Stimulated activated naive CD4-positive, alpha-beta T cell treated with Interleukin-2 at 50 U/mL for 16 hours (primary cell): ENCODE data around the gene CUX1.

Experiments used
- DNase-seq: peaks from one replicate; lab custom pipeline; 2025; lab: John Stamatoyannopoulos, UW

The CUX1 gene

DNA sequence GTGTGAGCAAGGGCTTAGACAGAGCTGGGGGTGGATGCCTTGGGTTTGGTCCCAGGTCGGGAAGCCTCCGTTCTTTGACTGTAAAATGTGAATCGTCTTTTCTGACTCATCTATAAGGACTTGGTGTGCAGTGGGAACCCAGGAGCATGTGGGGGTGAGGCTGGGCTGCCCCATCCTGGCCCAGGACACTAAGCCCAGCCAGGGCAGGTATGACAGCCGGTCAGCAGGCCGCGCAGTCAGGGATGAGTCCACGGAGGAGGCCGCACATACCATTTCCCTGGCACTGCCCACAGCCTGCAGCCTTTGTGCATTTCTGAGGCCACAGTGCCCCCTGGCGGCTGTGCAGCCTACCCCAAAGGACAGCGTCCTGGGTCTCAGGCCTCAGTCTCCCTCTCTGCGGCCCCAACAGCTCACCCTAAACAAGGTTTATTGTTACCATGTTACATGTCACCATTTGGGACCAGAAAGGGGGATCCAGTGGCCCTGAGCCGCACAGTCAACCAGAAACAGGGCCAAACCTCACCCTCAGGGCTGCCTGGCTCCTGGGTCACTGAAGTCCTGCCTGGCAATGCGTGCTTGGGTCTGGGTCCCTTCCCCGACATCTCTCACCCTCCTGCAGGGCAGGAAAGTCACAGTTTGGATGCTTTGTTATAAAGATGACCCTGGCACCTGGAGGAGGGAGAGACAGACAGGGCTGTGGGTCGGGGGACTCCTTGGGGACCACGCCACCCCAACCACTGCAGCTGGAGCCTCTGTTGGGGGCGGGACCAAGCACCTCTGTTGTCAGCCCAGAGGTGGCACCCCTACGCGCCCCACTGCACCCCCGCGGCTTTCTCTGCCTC, 454.9 kb downstream of the CUX1 start:
- DNase-seq = peak; percentile 64

DNA sequence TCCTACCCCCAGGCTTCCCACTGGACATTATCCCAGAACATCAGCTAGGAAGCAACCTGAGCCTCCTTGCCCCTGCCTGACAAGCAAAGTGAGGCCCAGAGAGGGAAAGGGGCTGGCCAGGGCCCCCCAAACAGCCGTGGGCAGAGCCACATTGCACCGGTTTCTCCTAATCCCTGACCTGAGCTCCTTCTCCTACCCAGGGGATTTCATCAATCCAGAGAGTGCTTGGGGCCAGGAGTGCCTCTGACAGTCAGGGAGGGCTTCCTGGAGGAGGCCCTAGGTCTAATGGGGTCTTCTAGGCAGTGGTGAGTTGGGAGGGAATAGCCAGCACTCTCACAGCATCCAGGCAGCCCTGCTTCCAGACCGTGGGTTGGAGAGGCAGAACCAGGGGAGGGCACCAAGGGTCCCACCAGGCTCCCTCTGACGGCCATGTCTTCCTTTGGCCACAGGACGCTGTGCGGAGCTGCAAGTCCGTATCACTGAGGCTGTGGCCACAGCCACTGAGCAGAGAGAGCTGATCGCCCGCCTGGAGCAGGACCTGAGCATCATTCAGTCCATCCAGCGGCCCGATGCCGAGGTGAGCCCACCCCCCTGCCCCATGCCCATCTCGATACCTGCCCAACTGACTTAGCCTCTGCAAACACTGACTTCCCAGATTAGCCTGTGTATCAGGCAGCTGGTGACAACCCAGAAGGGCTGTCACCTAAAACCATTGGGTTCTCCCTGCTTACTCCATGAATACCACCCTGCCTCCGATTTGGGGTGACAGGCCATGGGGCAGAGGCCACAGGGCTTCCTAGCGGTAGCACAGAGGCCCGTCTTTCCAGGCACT, 455.7 kb downstream of the CUX1 start:
- DNase-seq = no peak

DNA sequence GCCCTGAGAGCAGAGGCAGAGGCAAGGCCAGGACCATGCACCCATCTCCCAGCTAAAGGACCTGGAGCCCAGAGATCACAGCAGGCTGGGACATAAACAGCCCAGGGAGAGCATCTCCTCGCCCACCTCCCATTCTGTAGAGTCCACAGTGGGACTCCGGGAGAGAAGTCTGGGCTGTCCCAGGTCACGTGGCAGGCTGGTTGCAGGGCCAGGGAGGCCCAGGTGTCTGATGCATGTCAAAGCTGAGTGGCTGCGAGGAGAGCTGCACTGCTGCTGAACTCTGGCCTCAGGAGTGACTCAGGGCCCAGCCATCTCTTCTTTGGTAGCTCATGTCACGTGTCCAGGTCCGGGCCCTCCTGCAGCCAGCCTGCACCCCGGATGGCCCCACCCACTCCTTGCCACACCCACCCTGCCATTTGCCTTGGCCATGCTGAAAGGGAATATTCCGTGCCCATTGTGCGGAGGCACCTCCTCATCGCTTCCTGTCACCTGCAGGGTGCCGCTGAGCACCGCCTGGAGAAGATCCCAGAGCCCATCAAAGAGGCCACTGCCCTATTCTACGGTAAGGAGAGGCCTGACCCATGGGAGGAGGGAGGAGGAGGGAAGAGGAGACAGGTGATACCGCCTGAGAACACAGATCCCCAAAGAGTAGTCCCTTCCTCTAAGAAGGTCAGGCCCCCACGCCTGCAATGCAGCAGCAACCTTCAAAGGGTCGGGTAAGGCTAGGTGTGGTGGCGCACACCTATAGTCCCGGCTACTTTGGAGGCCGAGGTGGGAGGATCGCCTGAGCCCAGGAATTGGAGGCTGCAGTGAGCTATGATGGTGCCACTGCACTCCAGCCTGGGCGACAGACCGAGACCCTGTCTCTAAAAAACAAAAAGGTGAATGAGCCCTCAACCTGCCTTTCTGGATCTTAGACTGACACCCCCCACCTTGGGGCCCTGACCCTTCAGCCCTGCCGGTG, 456.6 kb downstream of the CUX1 start:
- no peak for DNase-seq

DNA sequence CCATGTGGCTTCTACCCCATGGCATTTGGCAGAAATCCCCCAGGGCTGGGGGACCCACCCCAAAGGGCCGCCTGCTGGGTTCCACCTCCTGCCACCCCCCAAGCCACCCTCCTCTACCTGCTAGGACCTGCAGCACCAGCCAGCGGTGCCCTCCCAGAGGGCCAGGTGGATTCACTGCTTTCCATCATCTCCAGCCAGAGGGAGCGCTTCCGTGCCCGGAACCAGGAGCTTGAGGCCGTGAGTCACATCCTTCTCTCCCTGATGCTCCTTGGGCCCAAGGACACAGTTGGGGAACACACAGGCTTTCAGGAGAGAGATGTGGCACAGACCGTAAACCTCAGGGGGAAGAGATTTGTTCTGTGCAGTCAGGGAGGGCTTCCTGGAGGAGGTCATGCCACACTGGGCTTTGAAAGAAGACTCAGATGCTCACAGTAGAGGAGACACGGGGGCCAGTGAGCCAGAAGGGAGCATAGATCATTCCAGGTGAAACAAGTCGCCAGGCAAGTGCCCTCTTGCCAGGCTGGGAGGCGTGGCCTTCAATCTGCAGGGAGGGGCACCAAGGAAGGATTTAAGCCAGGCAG, 457.8 kb downstream of the CUX1 start:
- no peak for DNase-seq

DNA sequence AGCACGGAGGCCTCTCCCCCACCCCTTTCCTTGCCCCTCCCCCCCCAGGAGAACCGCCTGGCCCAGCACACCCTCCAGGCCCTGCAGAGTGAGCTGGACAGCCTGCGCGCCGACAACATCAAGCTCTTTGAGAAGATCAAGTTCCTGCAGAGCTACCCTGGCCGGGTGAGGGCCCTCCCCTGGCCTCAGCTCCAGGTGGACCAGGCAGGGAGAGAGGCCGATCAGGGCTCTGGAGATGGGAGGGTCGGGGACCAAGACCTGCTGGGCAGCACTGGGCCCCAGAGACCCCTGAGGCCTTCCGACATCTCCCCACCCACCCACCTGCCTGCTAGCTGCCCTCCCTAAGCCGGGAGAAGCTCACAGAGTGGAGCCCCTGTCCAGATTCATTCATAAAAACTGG, 460.5 kb downstream of the CUX1 start:
- no peak for DNase-seq

DNA sequence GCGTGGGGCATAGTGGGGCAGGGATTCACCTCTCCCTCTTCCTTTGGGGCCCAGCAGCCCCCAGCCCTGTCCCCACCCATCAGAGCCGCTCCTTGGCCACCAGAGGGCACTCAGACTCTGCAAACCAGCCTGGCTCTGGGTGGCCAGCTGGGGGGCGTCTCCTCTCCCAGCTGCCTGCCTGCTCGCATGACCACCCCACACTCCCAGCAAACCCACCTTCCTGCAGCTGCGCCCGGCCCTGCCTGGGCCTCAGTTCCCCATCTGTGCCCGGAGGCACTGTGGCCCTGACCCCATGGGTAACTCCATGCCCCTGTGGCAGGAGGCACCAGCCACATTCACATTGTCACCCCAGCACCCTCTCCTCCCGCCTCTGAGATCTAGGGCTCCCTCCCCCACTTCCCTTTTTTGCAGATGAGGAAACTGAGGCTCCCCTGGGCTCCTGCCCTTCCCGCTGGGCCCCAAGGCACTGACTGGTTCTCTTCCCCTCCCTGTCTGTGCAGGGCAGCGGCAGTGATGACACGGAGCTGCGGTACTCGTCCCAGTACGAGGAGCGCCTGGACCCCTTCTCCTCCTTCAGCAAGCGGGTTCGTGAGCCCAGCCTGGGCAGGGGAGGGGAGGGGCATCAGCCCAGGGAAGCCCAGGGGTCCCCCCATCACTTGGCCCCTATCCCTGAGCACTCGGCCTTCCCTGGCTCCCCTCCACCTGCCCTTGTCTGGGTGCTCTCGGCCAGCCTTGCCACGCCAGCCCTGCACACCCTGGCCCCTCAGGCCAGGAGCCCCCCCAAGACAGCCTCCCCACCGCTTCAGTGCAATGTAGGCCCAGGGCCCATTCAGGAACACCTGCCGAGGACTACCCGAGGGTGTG, 462.3 kb downstream of the CUX1 start:
- DNase-seq = peak; percentile 39

DNA sequence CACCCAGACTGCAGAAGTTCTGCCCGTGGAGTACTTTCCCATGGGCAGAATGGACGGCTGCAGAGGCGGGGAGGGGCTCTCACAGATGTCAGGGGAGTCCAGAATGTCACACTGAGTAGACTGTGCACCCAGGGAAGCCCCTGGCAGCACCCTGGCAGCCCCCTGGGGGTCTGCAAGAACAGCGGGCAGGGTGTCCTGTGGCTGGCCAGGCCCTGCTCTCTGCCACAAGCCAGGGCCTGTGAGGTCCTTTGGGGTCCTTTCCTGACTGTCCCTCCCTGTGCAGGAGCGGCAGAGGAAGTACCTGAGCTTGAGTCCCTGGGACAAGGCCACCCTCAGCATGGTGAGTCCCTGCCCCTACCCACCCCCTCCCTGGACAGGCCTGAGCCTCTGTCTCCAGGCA, 463.1 kb downstream of the CUX1 start:
- no peak for DNase-seq

DNA sequence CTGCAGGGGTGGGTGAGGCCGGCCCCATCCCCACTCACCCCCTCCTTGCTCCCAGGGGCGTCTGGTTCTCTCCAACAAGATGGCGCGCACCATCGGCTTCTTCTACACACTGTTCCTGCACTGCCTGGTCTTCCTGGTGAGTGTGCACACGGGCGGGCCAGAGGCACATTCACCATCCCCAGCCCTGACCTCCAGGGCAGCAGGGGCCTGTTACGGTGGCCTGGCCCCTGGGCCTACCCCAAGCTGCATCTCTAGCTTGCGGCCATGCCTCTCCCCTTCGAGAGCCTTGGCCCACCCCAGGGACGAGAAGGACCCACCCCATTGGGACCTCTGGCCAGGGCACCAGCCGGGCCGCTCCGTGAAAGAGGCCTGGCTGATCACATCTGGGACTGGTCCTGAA, 464.4 kb downstream of the CUX1 start:
- DNase-seq = no peak

DNA sequence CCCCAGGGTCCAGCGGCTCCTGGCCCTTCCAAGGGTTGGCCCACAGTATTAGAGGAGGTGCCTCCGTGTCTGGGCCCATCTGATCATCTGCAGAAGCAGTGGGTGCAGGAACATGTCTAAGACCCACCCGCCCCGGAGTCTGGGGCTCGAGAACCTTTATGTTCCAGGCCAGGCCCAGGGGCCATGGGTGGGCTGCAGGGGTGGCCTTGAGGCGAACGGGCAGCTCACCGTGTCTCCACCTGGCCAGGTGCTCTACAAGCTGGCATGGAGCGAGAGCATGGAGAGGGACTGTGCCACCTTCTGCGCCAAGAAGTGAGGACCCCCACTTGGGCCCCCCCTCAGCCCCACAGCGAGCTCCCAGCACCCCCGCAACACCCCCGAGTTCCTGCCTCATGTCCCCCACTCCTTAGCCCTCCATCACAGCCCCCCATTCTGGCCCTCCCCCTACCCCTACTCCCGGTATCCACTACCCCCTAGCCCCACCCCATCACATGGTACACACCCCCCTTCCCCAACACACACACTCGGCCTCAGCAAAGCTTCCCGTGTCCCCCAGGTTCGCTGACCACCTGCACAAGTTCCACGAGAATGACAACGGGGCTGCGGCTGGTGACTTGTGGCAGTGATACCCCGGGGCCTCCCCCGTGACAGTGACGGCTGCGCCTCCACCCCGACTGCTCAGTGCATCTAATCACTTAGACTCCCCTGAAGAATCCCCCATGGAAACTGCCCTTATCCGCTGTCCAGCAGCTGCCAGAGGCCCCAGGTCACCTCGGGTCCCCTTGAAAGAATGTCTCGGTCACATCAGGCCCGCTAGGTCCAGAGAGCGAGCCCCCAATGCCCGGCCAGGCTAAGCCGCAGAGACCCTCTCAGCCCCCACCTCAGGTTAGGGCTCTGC, 465.3 kb downstream of the CUX1 start:
- DNase-seq = no peak

DNA sequence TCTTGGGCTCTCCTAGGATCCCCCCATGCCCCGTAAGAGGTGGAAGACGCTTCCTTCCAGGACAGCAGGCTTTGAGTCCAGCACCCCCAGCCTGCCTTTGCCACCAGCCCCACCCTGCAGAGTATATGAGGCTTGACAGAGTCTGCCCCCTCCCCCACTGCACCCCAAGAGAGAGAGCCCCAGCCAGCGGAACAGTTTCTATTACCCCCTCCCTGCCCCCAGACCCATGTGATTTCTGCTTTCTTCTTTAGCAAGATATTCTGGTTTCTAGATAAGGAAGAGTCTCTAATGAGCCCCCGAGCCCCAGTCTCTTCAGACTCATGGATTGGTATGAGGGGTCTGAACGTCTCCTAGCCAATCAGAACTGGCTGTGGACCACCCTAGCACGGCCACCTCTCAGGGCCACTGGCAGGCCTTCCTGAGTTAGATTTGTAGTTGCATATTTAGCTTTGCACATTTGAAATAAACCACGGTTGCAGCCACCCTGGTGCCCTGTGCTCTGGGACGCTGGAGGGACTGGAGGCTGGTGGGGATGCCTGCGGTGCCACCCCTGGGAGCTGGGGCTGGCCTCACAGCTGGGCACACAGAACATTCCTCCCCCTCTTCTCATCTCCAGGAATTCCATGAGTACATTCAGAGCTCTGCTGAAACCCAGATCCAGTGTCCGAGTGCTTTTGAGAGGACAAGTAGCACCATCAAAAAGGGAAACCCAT, 466.2 kb downstream of the CUX1 start:
- no peak for DNase-seq

DNA sequence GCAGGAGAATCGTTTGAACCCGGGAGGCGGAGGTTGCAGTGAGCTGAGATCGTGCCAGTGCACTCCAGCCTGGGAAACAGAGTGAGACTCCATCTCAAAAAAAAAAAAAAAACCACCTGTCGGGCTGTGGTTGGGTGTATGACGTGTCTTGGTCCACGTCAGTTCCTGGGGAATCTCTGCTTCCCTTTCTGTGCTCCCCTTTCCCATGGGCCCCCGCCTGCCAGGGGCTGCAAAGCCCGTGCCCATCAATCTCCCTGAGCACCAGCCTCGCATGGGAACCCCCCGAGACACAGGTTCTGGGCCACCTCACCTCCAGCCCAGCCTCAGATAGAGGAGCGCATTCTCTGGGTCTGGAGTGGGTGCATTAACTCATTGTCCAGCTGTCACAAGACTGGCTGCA, 467.0 kb downstream of the CUX1 start:
- no peak for DNase-seq

DNA sequence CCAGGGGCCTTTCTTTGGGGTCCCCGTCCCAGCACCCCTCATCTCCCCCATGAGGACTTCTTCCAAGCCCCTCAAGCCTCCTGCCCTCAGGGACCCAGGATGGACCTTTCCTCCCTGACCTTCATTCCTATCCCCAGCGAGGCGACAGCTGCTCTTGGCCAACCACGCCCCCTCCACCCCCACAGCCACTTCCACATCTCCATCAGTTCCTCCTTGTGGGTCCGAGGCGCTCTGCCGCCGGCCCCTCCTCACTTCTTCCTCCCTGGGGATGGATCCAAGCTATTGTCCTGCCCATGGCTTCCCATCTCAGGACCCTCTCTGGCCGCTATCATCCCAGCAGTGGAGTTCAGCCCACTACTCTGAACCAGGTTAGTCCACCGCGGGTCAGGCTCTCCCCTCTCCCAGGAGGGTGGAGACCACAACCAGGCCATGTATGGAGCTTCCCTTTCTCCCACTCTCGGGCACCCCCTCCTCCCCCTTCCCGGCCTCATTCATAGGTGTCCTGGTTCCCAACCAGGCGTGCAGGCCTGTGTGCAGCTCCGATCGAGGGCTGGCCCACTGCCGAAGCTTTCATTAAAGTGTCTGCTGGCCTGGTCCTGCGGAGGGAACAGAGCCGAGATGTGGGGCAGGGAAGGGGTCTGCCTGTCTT, 467.6 kb downstream of the CUX1 start:
- no peak for DNase-seq

DNA sequence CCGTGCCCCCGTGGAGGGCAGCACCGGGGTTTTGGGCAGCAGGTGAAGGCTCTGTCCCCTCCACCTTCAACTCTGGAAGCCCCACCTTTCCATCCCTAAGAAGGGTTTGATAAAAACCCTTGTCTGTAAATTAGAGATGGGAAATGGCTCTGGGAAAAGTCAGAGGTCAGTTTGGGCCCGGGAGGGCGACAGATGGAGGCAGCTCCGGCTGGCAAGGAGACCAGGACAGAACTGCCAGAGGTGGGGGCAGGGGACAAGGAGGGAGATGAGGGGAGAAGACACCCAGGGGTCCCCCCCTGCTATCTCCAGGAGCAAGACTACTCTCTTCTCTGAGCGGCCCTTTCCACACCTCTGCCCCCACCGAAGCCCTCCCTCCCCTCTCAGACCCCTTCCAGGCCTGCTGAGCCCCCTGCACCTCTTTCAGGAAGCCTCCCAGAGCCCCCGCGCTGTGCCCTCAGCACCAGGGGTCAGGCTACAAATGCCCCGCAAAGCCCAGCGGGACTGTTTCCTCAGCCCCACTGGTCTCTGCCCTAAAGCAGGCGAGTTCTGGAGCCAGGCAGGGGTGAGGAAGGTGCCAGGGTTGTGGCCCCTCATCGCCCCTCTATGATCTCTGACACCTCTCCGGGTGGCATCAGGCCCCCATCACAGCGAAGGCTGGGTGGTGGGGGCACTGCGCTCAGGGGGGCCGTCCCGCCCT, 468.3 kb downstream of the CUX1 start:
- no peak for DNase-seq

DNA sequence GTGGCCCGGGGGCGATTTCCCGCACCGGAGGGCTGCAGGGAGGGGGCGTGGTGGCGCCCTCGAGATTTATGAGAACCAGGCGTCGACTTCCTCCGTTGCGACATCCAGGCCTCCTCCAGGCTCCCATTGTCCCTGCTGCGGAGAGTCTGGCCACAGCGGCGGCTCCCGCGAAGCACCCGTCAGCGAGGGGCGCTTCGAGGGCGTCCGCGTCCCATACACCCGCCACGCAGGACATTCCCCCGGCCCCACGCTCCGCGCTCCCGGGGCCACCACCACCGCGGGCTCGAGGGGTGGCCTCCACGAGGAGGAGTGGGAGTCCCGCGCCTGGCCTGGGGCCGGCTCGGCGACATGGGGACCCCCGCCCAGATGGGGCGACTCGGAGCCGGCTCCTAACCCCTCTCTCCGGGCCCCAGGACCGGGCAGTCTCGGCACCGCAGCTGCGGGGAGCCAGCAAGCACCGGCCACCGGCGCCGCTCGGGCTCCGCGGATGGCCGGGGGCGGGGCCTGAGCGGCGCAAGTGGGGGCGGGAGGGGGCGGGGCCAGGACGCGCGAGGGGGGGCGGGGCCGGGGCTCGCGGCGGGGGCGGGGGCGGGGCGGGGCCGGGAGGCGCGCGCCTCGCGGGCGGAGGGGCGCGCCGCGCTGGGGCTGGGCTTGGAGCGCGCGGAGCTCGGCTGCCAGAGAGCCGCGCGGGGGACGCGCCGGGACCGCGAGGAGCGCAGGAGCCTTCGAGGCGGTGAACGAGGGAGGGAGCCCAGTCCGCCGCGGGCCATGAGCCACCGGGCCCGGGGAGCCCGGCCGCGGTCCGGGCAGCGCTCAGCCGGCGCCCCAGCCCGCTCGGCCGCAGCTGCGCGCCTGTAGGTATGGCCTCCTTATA, 469.0 kb downstream of the CUX1 start, which contains the start of gene SH2B2:
SH2B2 (plus strand) TSS at position 632 of the 874 bp plus-strand sequence. CDS start 13,683 bp downstream, outside the sequence.
- DNase-seq = peak; percentile 28

DNA sequence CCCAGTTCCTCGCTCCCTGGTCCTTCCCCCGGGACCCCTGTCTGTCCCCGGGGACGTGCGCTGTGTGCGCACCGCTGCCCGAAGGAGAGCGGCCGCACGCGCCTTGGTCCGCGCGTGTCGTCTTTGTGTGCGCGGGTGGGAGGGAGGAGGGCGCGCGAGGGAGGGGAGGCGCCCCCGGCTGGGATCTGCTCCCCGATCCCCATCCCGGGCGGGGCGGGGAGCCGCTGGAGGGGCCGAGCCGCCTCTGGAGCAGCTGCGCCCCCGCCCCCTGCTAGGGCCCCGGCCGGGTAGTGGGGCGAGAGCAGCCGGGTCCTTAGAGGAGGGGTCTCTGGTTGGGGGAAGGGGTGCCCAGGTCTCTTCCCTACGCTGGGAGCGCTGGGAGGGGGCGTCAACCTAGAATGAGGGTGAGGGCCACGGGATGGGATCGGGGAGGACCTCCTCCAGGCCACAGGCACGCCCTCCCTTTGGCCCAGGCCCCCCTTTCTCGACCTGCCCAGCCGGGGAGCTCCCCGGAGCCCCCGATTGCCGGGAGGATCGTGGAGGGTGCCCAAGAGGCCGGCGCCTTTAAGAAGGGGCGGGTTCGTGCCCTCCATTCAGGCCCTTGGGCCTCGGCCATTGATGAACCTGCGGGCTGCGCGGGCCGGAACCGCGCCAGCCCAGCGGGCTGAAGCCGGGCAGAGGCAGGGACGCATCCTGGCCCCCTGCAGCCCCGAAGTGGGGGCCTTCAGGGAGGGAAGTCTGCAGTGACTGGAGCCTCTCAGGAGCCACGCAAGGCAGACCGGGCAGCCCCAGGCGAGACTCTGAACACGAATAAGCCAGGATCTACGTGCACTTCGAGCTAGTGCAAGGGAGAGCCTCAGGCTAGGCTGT, 469.9 kb downstream of the CUX1 start:
- peak; percentile 13 for DNase-seq

DNA sequence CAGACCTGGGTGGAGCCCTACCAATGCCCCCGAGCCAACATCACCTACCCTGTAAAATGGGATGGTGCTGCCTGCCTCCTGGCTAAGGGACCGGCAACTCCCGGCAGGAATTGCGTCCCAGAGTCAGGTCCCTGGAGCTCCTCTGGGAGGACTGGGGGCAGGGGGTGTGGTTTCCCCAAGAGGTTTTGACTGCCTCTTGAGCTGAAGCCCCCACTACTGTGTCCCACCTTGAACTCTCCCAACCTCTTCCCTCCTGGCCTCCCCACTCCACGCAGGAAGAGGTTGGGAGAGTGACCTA, 470.5 kb downstream of the CUX1 start:
- DNase-seq = no peak
